ENCODE measurements around the gene CREB3L1.

The CREB3L1 gene

GRCh38 chr11:46234311-46234710 is 43.2 kb upstream of the CREB3L1 start:
- ATAC-seq: no peak
- TF ChIP-seq GLIS3 (CRISPR knock-in tag; IDR thresholded peaks at IDR 0.05) (no peak), ZNF8 (CRISPR knock-in tag; IDR thresholded peaks at IDR 0.05) (no peak), CSDC2 (CRISPR knock-in tag; IDR thresholded peaks at IDR 0.05) (no peak), BACH2 (CRISPR knock-in tag; IDR thresholded peaks at IDR 0.05; ENCODE audit: borderline replicate concordance) (no peak), ESRRG (CRISPR knock-in tag; IDR thresholded peaks at IDR 0.05) (no peak), ZNF565 (CRISPR knock-in tag; conservative IDR thresholded peaks at IDR 0.05; ENCODE audit: low read depth) (no peak), ZFP30 (CRISPR knock-in tag; IDR thresholded peaks at IDR 0.05) (no peak), ZC3H10 (CRISPR knock-in tag; IDR thresholded peaks at IDR 0.05) (no peak), RARB (CRISPR knock-in tag; IDR thresholded peaks at IDR 0.05) (no peak), CREB5 (CRISPR knock-in tag; IDR thresholded peaks at IDR 0.05; ENCODE audit: low read depth) (no peak), ARNTL (CRISPR knock-in tag; IDR thresholded peaks at IDR 0.05; ENCODE audit: borderline replicate concordance, low read depth) (no peak), TCF4 (CRISPR knock-in tag; IDR thresholded peaks at IDR 0.05; ENCODE audit: borderline replicate concordance) (no peak), SNAI2 (CRISPR knock-in tag; IDR thresholded peaks at IDR 0.05) (no peak), ISL1 (CRISPR knock-in tag; IDR thresholded peaks at IDR 0.05) (no peak), TSHZ2 (CRISPR knock-in tag; IDR thresholded peaks at IDR 0.05) (no peak), ZFP3 (CRISPR knock-in tag; IDR thresholded peaks at IDR 0.05) (no peak), ZNF70 (CRISPR knock-in tag; IDR thresholded peaks at IDR 0.05) (no peak)

- TF ChIP-seq PATZ1 (CRISPR knock-in tag; IDR thresholded peaks at IDR 0.05; ENCODE audit: borderline replicate concordance): no peak
- TF ChIP-seq POU6F1 (CRISPR knock-in tag; IDR thresholded peaks at IDR 0.05; ENCODE audit: borderline replicate concordance, low read depth): no peak
- TF ChIP-seq CSDC2 (CRISPR knock-in tag; IDR thresholded peaks at IDR 0.05): no peak
- TF ChIP-seq PPARA (CRISPR knock-in tag; IDR thresholded peaks at IDR 0.05; ENCODE audit: borderline replicate concordance): no peak
- no peak for TF ChIP-seq ZNF8 (CRISPR knock-in tag; IDR thresholded peaks at IDR 0.05)
- TF ChIP-seq ISL1 (CRISPR knock-in tag; IDR thresholded peaks at IDR 0.05): no peak
- TF ChIP-seq ARNTL (CRISPR knock-in tag; IDR thresholded peaks at IDR 0.05; ENCODE audit: borderline replicate concordance, low read depth): no peak
- TF ChIP-seq RARB (CRISPR knock-in tag; IDR thresholded peaks at IDR 0.05): no peak
- TF ChIP-seq ZNF70 (CRISPR knock-in tag; IDR thresholded peaks at IDR 0.05): no peak
- TF ChIP-seq ZFP30 (CRISPR knock-in tag; IDR thresholded peaks at IDR 0.05): no peak
- no peak for TF ChIP-seq SNAI2 (CRISPR knock-in tag; IDR thresholded peaks at IDR 0.05)
- TF ChIP-seq CSRNP3 (CRISPR knock-in tag; IDR thresholded peaks at IDR 0.05): no peak
- TF ChIP-seq ZNF565 (CRISPR knock-in tag; conservative IDR thresholded peaks at IDR 0.05; ENCODE audit: low read depth): no peak
- ATAC-seq: no peak
Observed at GRCh38 chr11:46235777-46236688, 41.4 kb upstream of the CREB3L1 start.

Measured in SK-N-SH treated with all-trans-retinoic acid at 6 μM for 48 hours (cell line).